ENCODE data around the gene CSRP2.

The CSRP2 gene

GRCh38 chr12:76891609-76892008 is 12.8 kb upstream of the CSRP2 start:
- Histone ChIP-seq H3K9ac (ENCODE audit: low read length) (no peak overlapping the region), H3K36me3 (ENCODE audit: low read length) (no peaks in the 10 kb centered on the region), H3F3A (ENCODE audit: insufficient read depth) (no peaks in the 10 kb centered on the region), H2AFZ (ENCODE audit: low read depth, low read length, severe bottlenecking) (no peak overlapping the region), H3K4me2 (ENCODE audit: low read depth, low read length, poor library complexity, severe bottlenecking) (no peak overlapping the region), H4K20me1 (ENCODE audit: low read depth, low read length) (no peaks in the 10 kb centered on the region), H3K27me3 (ENCODE audit: low read length) (no peaks in the 10 kb centered on the region), H3K79me2 (ENCODE audit: insufficient read depth, low read length) (no peaks in the 10 kb centered on the region), H3K9me3 (ENCODE audit: insufficient read depth, low read length) (no peaks in the 10 kb centered on the region), H3K9me2 (replicated peaks; ENCODE audit: insufficient read depth, low read length) (no peaks in the 10 kb centered on the region), H3K4me3 (ENCODE audit: insufficient read depth, low read length, poor library complexity, severe bottlenecking) (no peak overlapping the region), H3K27ac (ENCODE audit: low read depth, low read length) (no peak overlapping the region)
- TF ChIP-seq EZH2phosphoT487 (conservative IDR thresholded peaks at IDR 0.05; ENCODE audit: low read length) (no peak), CTCF (IDR thresholded peaks at IDR 0.05; ENCODE audit: insufficient read depth, low read length, poor library complexity, severe bottlenecking) (no peak)

DNA sequence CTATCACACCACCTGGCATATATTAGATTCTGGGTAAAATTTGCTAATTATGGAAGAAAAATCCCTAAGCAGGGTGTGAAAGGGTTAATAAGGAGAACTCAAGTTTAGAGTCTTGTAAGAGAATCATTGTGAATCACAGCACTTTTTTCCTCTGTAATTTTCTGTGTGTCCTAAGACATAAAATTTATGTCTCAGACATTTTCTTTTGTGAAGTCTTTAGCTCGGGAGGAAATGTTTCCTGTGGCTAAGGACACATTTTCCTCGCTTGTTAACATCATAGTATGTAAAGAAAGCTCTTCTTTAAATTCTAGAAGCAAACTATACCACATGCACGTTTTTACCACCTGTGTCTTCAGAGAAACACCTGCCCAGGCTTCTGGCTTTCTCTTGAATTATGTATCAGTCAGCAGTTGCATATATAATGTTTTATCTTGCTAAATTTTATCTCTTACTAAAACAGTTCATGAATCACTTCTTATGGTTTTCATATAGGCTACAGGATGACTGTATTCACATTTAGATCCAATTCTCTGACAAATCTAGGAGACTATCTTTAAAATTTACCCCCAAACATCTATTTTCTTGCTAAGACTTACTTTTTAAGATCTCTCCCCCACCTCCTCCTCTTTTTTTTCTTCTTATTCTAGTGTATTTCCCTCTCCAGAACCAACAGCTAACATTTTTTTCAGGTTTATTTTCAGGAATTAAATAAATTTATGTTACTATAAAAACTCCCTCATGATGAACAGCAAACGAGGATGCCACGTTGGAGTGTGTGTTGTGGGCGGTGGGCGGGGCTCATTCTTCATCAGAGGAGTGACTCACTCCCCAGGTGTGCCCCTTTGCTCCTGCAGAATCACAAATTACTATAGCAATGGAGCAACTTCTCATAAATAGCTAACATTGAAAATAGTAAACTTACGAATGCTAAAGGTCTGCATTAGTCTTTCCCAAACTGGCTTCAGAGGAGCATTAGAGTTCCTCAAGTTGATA is 11.6 kb upstream of the CSRP2 start:
- no peak overlapping the region for H3K9ac ChIP-seq (ENCODE audit: low read length)
- no peak overlapping the region for H2AFZ ChIP-seq (ENCODE audit: low read depth, low read length, severe bottlenecking)
- no peaks in the 10 kb centered on the region for H3K9me3 ChIP-seq (ENCODE audit: insufficient read depth, low read length)
- H3K36me3 ChIP-seq (ENCODE audit: low read length), result no peaks in the 10 kb centered on the region
- no peaks in the 10 kb centered on the region for H4K20me1 ChIP-seq (ENCODE audit: low read depth, low read length)
- H3K27ac ChIP-seq (ENCODE audit: low read depth, low read length), result no peak overlapping the region
- no peaks in the 10 kb centered on the region for H3F3A ChIP-seq (ENCODE audit: insufficient read depth)
- no peak overlapping the region for H3K4me3 ChIP-seq (ENCODE audit: insufficient read depth, low read length, poor library complexity, severe bottlenecking)
- no peaks in the 10 kb centered on the region for H3K27me3 ChIP-seq (ENCODE audit: low read length)
- TF ChIP-seq CTCF (IDR thresholded peaks at IDR 0.05; ENCODE audit: insufficient read depth, low read length, poor library complexity, severe bottlenecking) (no peak), EZH2phosphoT487 (conservative IDR thresholded peaks at IDR 0.05; ENCODE audit: low read length) (no peak)
- H3K9me2 ChIP-seq (replicated peaks; ENCODE audit: insufficient read depth, low read length), result no peaks in the 10 kb centered on the region
- no peaks in the 10 kb centered on the region for H3K79me2 ChIP-seq (ENCODE audit: insufficient read depth, low read length)
- H3K4me2 ChIP-seq (ENCODE audit: low read depth, low read length, poor library complexity, severe bottlenecking), result no peak overlapping the region

DNA sequence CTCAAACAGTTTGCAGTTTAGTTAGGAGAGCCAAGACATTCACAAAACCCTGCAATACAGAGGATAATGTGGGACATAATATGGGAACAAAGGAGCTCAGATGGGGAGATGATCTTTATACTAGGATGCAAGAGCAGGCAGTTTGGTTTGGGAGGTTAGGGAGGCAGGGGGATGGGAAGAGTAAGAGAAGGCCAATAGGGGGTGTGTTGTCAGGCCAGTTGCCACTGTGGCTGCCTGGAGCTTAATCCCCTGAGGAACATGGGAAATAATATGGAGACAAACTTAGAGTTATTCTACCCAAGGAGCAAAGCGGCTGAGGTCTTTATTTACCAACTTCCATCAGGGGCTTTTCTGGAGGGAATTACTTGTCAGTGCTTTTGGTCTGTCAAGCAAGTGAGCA is 10.0 kb upstream of the CSRP2 start:
- H3F3A ChIP-seq (ENCODE audit: insufficient read depth), result no peaks in the 10 kb centered on the region
- no peak overlapping the region for H3K4me3 ChIP-seq (ENCODE audit: insufficient read depth, low read length, poor library complexity, severe bottlenecking)
- no peak overlapping the region for H3K27ac ChIP-seq (ENCODE audit: low read depth, low read length)
- no peaks in the 10 kb centered on the region for H3K36me3 ChIP-seq (ENCODE audit: low read length)
- no peaks in the 10 kb centered on the region for H3K9me2 ChIP-seq (replicated peaks; ENCODE audit: insufficient read depth, low read length)
- no peaks in the 10 kb centered on the region for H3K79me2 ChIP-seq (ENCODE audit: insufficient read depth, low read length)
- H3K9ac ChIP-seq (ENCODE audit: low read length), result no peak overlapping the region
- no peak overlapping the region for H3K4me2 ChIP-seq (ENCODE audit: low read depth, low read length, poor library complexity, severe bottlenecking)
- H4K20me1 ChIP-seq (ENCODE audit: low read depth, low read length), result no peaks in the 10 kb centered on the region
- TF ChIP-seq CTCF (IDR thresholded peaks at IDR 0.05; ENCODE audit: insufficient read depth, low read length, poor library complexity, severe bottlenecking) (no peak), EZH2phosphoT487 (conservative IDR thresholded peaks at IDR 0.05; ENCODE audit: low read length) (no peak)
- H3K27me3 ChIP-seq (ENCODE audit: low read length), result no peaks in the 10 kb centered on the region
- no peak overlapping the region for H2AFZ ChIP-seq (ENCODE audit: low read depth, low read length, severe bottlenecking)
- no peaks in the 10 kb centered on the region for H3K9me3 ChIP-seq (ENCODE audit: insufficient read depth, low read length)
